Omental fat pad (tissue), 4 donors: ENCODE measurements around the gene CHMP4B. TPM values are rescaled to one million over a fixed set of nuclear protein-coding genes. Genes with fewer than 3 reads are reported as not detected.

Source experiments
- ATAC-seq: fragments of 150-250 bp; one replicate; pipeline ENCODE4 v1.9.1; 2016; ENCODE audit warnings: mild to moderate bottlenecking, moderate library complexity; ENCODE audit not compliant: low FRiP score
- DNase-seq: peaks from one replicate; pipeline ENCODE4 v3.0.0-alpha.2; 2019; ENCODE audit warnings: low spot score
- CTCF ChIP-seq, 3 donors: fragments of 450-650 bp; IDR thresholded peaks; one replicate each; pipeline ENCODE4 v1.5.1; 2016 to 2017; ENCODE audit warnings: antibody characterized with exemption in 3 of 3, mild to moderate bottlenecking in 3 of 3, moderate library complexity in 2 of 3
- total RNA-seq, 4 donors: library from RNA; depleted of rRNA; stranded (reverse); fragments of >200 nt; gene quantifications; one replicate each; pipeline ENCODE4 v1.1.0, GENCODE V29; 2016

Gene CHMP4B
- total RNA-seq, 4 donors from 2014 or later: 64.8 to 96.7 (median 69.8) TPM

DNA sequence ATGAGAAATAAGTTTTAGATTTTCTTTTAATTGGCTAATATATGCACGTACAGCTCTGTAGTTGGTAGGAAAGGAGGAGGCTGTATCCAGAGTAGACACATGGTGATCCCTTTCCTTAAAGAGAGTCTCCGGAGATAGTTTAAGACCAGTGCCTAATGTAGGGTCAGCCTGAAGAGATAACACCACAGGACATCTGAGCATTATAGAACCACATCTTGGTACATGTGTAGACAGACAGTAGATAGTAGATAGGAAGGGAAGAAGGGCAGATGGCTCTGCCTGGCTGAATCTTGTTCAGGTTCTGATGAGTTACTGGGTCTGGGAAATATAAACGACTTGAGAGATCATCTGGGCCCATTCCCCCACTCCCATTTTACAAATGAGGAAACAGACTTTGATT lies 18.5 kb downstream of the CHMP4B start:
- TF ChIP-seq CTCF (IDR thresholded peaks at IDR 0.05): no peak
- no peak for DNase-seq
- no peak for ATAC-seq

GRCh38 chr20:33830371-33830770 lies 19.2 kb downstream of the CHMP4B start:
- no peak for TF ChIP-seq CTCF (IDR thresholded peaks at IDR 0.05)
- DNase-seq: no peak
- no peak for ATAC-seq

GRCh38 chr20:33832103-33832804 lies 21.1 kb downstream of the CHMP4B start:
- no peak for TF ChIP-seq CTCF (IDR thresholded peaks at IDR 0.05)
- DNase-seq: no peak
- ATAC-seq: no peak

GRCh38 chr20:33833333-33833732 lies 22.2 kb downstream of the CHMP4B start:
- TF ChIP-seq CTCF (IDR thresholded peaks at IDR 0.05): no peak
- ATAC-seq: no peak
- no peak for DNase-seq

DNA sequence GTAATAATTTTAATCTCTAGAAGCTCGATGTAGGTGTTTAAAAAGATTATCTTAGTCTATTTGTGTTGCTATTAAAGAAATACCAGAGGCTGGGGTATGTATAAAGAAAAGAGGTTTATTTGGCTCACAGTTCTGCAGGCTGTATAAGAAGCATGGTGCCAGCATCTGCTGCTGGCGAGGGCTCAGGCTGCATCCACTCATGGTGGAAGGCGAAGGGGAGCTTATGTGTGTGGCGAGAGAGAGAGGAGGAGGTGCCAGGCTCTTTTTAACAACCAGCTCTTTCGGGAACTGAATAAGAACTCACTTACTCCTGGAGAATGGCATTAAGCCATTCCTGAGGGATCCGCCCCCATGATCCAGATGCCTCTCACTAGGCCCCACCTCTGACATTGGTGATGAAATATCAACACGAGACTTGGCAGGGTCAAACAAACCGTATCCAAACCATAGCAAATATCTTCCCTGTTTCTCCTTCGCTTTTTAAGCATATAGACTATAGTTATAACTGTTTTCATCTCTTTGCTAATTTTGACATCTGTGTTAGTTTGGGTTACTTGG lies 24.5 kb downstream of the CHMP4B start:
- DNase-seq (no peak), ATAC-seq (no peak)
- no peak for TF ChIP-seq CTCF (IDR thresholded peaks at IDR 0.05)

- TF ChIP-seq CTCF (IDR thresholded peaks at IDR 0.05): no peak
- ATAC-seq: no peak
- DNase-seq: no peak
These were observed 25.1 kb downstream of the CHMP4B start for GRCh38 chr20:33836277-33836676.
